ENCODE measurements around the gene CXADR. TPM values are rescaled to one million over a fixed set of nuclear protein-coding genes. Genes with fewer than 3 reads are reported as not detected.
"Not testable (repeated sequence)": the region's sequence is repeated elsewhere in the genome, so short reads cannot be mapped to it uniquely, and the experiment has no call there.

Gene CXADR
- total RNA-seq, 6 experiments from 2014 or later: 22.9 to 48.4 (median 30.5) TPM

DNA sequence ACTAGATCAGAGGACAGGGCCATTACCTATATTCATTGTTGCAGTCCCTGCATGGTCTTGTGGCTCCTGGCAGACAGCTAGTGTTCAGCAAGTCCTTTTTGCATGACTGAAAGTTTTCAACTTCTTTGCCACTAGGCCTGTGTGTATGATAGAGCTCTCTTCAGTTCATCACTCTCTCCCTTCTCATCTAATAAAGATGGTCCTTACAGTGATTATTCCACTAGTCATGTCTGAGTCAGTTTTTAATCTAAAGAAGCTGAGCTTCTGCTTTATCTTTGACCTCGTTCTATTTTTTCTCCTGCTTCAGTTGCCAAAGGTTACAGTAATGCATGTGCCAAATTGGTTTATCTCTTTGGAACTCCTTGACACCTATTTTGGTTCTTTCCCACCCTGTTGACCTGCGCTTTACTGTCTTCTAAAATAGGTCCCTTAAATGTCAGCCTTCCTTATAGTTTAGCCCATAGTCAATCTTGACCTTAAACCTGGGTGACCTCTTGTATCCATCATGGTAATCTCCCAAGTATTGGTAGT lies 6.4 kb downstream of the CXADR start:
- TF ChIP-seq, protein P1, sequence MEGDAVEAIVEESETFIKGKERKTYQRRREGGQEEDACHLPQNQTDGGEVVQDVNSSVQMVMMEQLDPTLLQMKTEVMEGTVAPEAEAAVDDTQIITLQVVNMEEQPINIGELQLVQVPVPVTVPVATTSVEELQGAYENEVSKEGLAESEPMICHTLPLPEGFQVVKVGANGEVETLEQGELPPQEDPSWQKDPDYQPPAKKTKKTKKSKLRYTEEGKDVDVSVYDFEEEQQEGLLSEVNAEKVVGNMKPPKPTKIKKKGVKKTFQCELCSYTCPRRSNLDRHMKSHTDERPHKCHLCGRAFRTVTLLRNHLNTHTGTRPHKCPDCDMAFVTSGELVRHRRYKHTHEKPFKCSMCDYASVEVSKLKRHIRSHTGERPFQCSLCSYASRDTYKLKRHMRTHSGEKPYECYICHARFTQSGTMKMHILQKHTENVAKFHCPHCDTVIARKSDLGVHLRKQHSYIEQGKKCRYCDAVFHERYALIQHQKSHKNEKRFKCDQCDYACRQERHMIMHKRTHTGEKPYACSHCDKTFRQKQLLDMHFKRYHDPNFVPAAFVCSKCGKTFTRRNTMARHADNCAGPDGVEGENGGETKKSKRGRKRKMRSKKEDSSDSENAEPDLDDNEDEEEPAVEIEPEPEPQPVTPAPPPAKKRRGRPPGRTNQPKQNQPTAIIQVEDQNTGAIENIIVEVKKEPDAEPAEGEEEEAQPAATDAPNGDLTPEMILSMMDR (IDR thresholded peaks at IDR 0.05): no peak
- no peak for TF ChIP-seq POLR2A (IDR thresholded peaks at IDR 0.05)
- H3K27ac ChIP-seq: no peak overlapping the region
- peaks cover 0 to 29% (median 11%) of the 10 kb centered on the region in 4 donors for H3K4me1 ChIP-seq
- H3K9me3 ChIP-seq: no peaks in the 10 kb centered on the region
- no peaks in the 10 kb centered on the region for H3K36me3 ChIP-seq
- ATAC-seq (no peak), DNase-seq (no peak)
- H3K4me3 ChIP-seq: no peak overlapping the region
- intact Hi-C loops (cut with DNase I): no loop called here
- H3K27me3 ChIP-seq: no peaks in the 10 kb centered on the region
- 46% methylated on average over 2 of the region's 2 CpGs for WGBS (ENCODE audit: insufficient coverage, low coverage, low lambda C conversion rate, missing lambda C conversion rate)

DNA sequence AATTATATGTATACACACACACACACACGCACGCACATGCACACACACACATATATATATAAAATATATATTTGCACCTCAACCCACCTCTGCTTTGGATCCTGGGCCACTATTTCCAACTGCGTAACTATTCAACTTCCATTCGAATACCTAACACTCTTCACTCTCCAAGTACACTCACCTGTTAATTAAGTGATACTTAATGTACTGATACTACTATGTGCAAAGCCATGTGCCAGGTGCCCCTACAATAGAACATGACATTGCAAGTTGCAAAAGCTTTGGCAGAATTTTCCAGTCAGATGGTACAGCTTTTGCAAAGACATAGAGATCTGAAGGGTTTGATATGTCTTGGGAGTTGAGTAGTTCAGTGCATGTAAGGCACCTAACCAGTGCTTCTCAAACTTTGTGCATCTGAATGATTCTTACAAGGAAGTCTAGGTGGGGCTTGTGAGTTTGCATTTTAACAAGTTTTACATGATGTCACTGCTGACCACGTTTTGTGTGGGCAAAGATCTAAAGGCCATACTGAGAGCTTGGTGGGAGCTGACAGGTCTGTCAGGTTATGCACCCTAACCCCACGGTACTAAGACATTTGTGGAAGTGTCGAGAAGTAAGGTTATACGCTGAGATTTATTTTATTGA lies 7.2 kb downstream of the CXADR start:
- no peaks in the 10 kb centered on the region for H3K27me3 ChIP-seq
- H3K9me3 ChIP-seq: no peaks in the 10 kb centered on the region
- ATAC-seq: no peak
- TF ChIP-seq, protein P1 (IDR thresholded peaks at IDR 0.05): no peak
- no peak for TF ChIP-seq POLR2A (IDR thresholded peaks at IDR 0.05)
- H3K27ac ChIP-seq: no peak overlapping the region
- peaks cover 0 to 26% (median 11%) of the 10 kb centered on the region in 4 donors for H3K4me1 ChIP-seq
- no peaks in the 10 kb centered on the region for H3K36me3 ChIP-seq
- intact Hi-C loops (cut with DNase I): no loop called here
- H3K4me3 ChIP-seq: no peak overlapping the region
- no peak for DNase-seq
- 73% methylated on average over 7 of the region's 8 CpGs for WGBS (ENCODE audit: insufficient coverage, low coverage, low lambda C conversion rate, missing lambda C conversion rate)

DNA sequence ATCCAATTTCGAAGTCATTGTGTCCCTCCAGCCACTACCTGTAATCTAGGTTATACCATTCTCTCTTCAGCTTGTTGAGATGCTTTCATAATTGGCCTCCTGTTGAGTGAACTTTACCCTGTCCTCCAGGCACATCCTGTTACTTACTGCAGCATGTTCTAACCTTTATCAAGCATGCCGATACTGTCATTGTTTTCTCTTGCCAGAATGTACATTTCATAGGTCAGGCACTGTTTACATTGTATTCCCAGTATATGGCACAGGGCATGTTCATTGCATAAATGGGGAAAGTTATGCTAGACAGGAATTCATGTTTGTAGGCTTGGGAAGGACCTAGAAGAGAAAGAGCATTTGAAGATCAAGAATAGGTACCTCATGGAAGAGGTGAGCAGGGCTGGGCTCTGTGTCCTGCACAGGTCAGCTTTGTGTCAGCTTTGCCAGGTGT lies 10.2 kb downstream of the CXADR start:
- H3K27ac ChIP-seq: peak overlapping the region in 2 of 3 donors; percentile 39 to 83
- no peak overlapping the region for H3K4me3 ChIP-seq
- H3K27me3 ChIP-seq: no peaks in the 10 kb centered on the region
- peaks cover 0 to 36% (median 16%) of the 10 kb centered on the region in 4 donors for H3K4me1 ChIP-seq
- TF ChIP-seq POLR2A (IDR thresholded peaks at IDR 0.05): no peak
- TF ChIP-seq, protein P1 (IDR thresholded peaks at IDR 0.05): no peak
- DNase-seq (peak in 1 of 3 donors; percentile 60), ATAC-seq (peak; percentile 82 to 91 (median 86))
- intact Hi-C loops (cut with DNase I): no loop called here
- H3K9me3 ChIP-seq: no peaks in the 10 kb centered on the region
- 21% methylated on average over 2 of the region's 2 CpGs for WGBS (ENCODE audit: insufficient coverage, low coverage, low lambda C conversion rate, missing lambda C conversion rate)
- no peaks in the 10 kb centered on the region for H3K36me3 ChIP-seq

DNA sequence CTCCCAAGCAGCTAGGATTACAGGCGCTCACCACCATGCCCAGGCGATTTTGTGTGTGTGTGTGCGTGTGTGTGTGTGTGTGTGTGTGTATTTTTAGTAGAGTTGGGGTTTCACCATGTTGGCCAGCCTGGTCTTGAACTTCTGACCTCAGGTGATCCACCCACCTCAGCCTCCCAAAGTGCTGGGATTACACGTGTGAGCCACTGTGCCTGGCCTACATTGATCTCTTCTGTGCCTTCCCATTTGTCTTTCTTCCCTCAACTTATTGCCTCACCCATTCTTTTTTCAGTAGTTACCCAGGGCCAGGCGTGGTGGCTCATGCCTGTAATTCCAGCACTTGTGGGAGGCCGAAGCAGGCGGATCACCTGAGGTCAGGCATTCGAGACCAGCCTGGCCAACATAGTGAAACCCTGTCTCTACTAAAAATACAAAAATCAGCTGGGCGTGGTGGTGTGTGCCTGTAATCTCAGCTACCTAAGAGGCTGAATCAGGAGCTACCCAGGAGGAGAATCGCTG lies 11.2 kb downstream of the CXADR start:
- H3K36me3 ChIP-seq; DNase-seq; H3K27me3 ChIP-seq; H3K9me3 ChIP-seq; intact Hi-C loops (cut with DNase I); H3K4me3 ChIP-seq: not testable (repeated sequence)
- peak in 1 of 4 donors; percentile 36 for ATAC-seq
- Histone ChIP-seq H3K27ac (peak overlapping the region in 1 of 3 donors; percentile 83), H3K4me1 (peaks cover 0 to 36% (median 17%) of the 10 kb centered on the region in 4 donors)
- 54% methylated on average over 8 of the region's 10 CpGs for WGBS (ENCODE audit: insufficient coverage, low coverage, low lambda C conversion rate, missing lambda C conversion rate)

DNA sequence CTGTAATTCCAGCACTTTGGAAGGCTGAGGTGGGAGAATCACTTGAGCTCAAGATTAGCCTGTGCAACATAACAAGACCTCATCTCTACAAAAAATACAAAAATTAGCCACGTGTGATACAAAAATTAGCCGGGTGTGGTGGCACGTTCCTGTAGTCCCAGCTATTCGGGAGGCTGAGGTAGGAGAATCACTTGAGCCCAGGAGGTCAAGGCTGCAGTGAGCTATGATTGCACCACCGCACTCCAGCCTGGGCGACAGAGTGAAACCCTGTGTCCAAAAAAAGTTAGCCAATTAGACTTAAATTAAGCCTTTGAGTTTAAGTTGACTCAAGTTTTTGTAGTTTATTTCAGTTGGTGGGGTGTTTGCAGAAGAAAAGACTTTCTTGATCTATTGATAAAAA lies 11.8 kb downstream of the CXADR start:
- intact Hi-C loops (cut with DNase I): no loop called here

More for the DNA sequence above, 11.8 kb downstream of the CXADR start:
- H3K4me3 ChIP-seq: no peak overlapping the region
- peaks cover 0 to 36% (median 16%) of the 10 kb centered on the region in 4 donors for H3K4me1 ChIP-seq
- H3K36me3 ChIP-seq: no peaks in the 10 kb centered on the region
- peak overlapping the region in 1 of 3 donors; percentile 34 for H3K27ac ChIP-seq
- H3K9me3 ChIP-seq: no peaks in the 10 kb centered on the region
- no peaks in the 10 kb centered on the region for H3K27me3 ChIP-seq
- WGBS (ENCODE audit: insufficient coverage, low coverage, low lambda C conversion rate, missing lambda C conversion rate): 60% methylated on average over 6 of the region's 6 CpGs
- TF ChIP-seq, protein P1 (IDR thresholded peaks at IDR 0.05): no peak
- no peak for TF ChIP-seq POLR2A (IDR thresholded peaks at IDR 0.05)
- ATAC-seq (no peak), DNase-seq (no peak)
